GM12878 (cell line): ENCODE measurements around the gene FKBP2. TPM values are rescaled to one million over a fixed set of nuclear protein-coding genes. Genes with fewer than 3 reads are reported as not detected.

ENCODE experiments used
- ATAC-seq: fragments of 200-7000 bp; cut with Tn5 transposase; 3 replicates; pipeline ENCODE4 v1.9.1; 2020; ENCODE audit warnings: mild to moderate bottlenecking, moderate library complexity
- BruUV-seq: library from RNA; stranded (reverse); fragments of 400-500 nt; replicated peaks from 2 replicates; lab custom pipeline; 2021; lab: Mats Ljungman, UMichigan
- CTCF ChIA-PET: fragments of 300-600 bp; sonication (Branson Sonifier 250); formaldehyde crosslinking; extraction: SDS; loops from one replicate; lab custom pipeline; 2021; ENCODE audit warnings: inconsistent platforms; lab: Yijun Ruan, JAX
- POLR2A ChIA-PET: fragments of 350-600 bp; formaldehyde crosslinking; extraction: SDS; loops from one replicate; lab custom pipeline; 2021; ENCODE audit warnings: inconsistent platforms; lab: Charles Lee
- RAD21 ChIA-PET: fragments of 300-600 bp; sonication (Branson Sonifier 250); formaldehyde crosslinking; loops from one replicate; lab custom pipeline; 2023; ENCODE audit warnings: antibody characterized with exemption; ENCODE audit not compliant: unreplicated experiment; lab: Charles Lee
- SMC1A ChIA-PET: fragments of 300-600 bp; sonication (Branson Sonifier 250); formaldehyde crosslinking; loops from one replicate; lab custom pipeline; 2023; ENCODE audit not compliant: unreplicated experiment, uncharacterized antibody; lab: Charles Lee
- DNase-seq: peaks from one replicate; pipeline ENCODE4 v3.0.0-alpha.2; 2011; ENCODE audit warnings: low read depth, low spot score
- FAIRE-seq: peaks from 3 replicates; lab custom pipeline; 2011; peaks lifted over from hg19 to GRCh38; lab: Jason Lieb, UNC
- H2AFZ ChIP-seq: 2 replicates; pipeline ENCODE4 v1.6.0; 2011; ENCODE audit warnings: low read depth, low read length, control low read depth; ENCODE audit not compliant: control insufficient read depth
- H3K27ac ChIP-seq: 2 replicates; pipeline ENCODE4 v1.5.1; 2011; ENCODE audit warnings: control low read depth; ENCODE audit not compliant: control insufficient read depth, insufficient read depth
- H3K27me3 ChIP-seq, 2 experiments: replicated peaks in 1 of 2; 2 replicates each; pipeline versions ENCODE4 v1.6.0 to v1.6.1; 2011; ENCODE audit warnings: low read length in 1 of 2; ENCODE audit not compliant: control insufficient read depth in 2 of 2, insufficient read depth in 2 of 2
- H3K36me3 ChIP-seq, 2 experiments: 2 replicates each; pipeline ENCODE4 v1.5.1; 2011; ENCODE audit warnings: low read length in 1 of 2; ENCODE audit not compliant: control insufficient read depth in 2 of 2, insufficient read depth in 2 of 2
- H3K4me1 ChIP-seq: 2 replicates; pipeline ENCODE4 v1.6.1; 2011; ENCODE audit warnings: mild to moderate bottlenecking, low read length, moderate library complexity, mixed read lengths; ENCODE audit not compliant: control insufficient read depth, insufficient read depth
- H3K4me2 ChIP-seq: 2 replicates; pipeline ENCODE4 v1.6.0; 2011; ENCODE audit warnings: control low read depth; ENCODE audit not compliant: control insufficient read depth, insufficient read depth
- H3K4me3 ChIP-seq: fragments of 200-600 bp; sonication (generic); 2 replicates; pipeline ENCODE4 v1.5.1; 2016
- H3K79me2 ChIP-seq: 2 replicates; pipeline ENCODE4 v1.6.0; 2011; ENCODE audit warnings: low read length; ENCODE audit not compliant: control insufficient read depth, insufficient read depth
- H3K9ac ChIP-seq: 2 replicates; pipeline ENCODE4 v1.8.0; 2011; ENCODE audit warnings: low read length, control low read depth, mixed read lengths; ENCODE audit not compliant: control insufficient read depth, insufficient read depth
- H3K9me3 ChIP-seq: replicated peaks from 3 replicates; pipeline ENCODE4 v1.5.1; 2011; ENCODE audit warnings: mild to moderate bottlenecking, low read length; ENCODE audit not compliant: control insufficient read depth, insufficient read depth
- H4K20me1 ChIP-seq: 2 replicates; pipeline ENCODE4 v1.6.0; 2011; ENCODE audit not compliant: control insufficient read depth, insufficient read depth
- ETV6 ChIP-seq, 2 experiments: fragments of 450-650 bp in 1 of 2; IDR thresholded peaks in 1 of 2; conservative IDR thresholded peaks in 1 of 2; 2 replicates each; pipeline ENCODE4 v1.6.1; 2014; ENCODE audit warnings: antibody characterized with exemption in 1 of 2, borderline replicate concordance in 1 of 2, low read depth in 1 of 2, mild to moderate bottlenecking in 1 of 2, moderate library complexity in 1 of 2
- POU2F2 ChIP-seq: IDR thresholded peaks from 3 replicates; pipeline ENCODE4 v1.6.1; 2011; ENCODE audit warnings: low read depth, mild to moderate bottlenecking, low read length, borderline replicate concordance
- ZNF24 ChIP-seq: fragments of 450-650 bp; IDR thresholded peaks from 2 replicates; pipeline ENCODE4 v1.6.1; 2017; ENCODE audit warnings: antibody characterized with exemption, mild to moderate bottlenecking
- WGBS: methylation state at CpG from one replicate; pipeline ENCODE4 v1.1.6; 2016; ENCODE audit warnings: low lambda C conversion rate; ENCODE audit not compliant: insufficient replicate concordance, insufficient coverage; ENCODE audit errors: missing lambda C conversion rate; 5-methylcytosine and 5-hydroxymethylcytosine counted together
- in situ Hi-C: fragments of 300-500 bp; cut with MboI; formaldehyde crosslinking; loops from 9 replicates; pipeline ENCODE4 v1.14.3; 2018; ENCODE audit warnings: mixed read lengths
- intact Hi-C: fragments of 100-400 bp; cut with micrococcal nuclease; formaldehyde crosslinking; loops from one replicate; pipeline ENCODE4 v1.14.2; 2022; ENCODE audit not compliant: unreplicated experiment
- polyA plus RNA-seq, 11 experiments: library from polyadenylated mRNA; depleted of rRNA in 4 of 11; unstranded in 6 of 11; stranded (reverse) in 5 of 11; fragments of >200 nt; fragmentation: Nextera tagmentation in 4 of 11; fragmentation: Illumina TruSeq in 1 of 11; extraction: Ambion mirVana in 4 of 11; extraction: Trizol in 1 of 11; gene quantifications; 1 replicate in 1 of 11; 2 replicates in 10 of 11; pipeline versions ENCODE4 v1.2.1 to v1.2.3, GENCODE V29; 2011 to 2016; ENCODE audit warnings: inconsistent platforms in 2 of 11, missing spikeins in 2 of 11, low read depth in 1 of 11
- total RNA-seq, 4 experiments: library from RNA; depleted of rRNA in 3 of 4; stranded (reverse); fragments of >200 nt in 3 of 4; fragmentation: Illumina TruSeq in 1 of 4; extraction: Trizol in 1 of 4; gene quantifications; 2 replicates each; pipeline versions ENCODE4 v1.2.1 to v1.2.3, GENCODE V29; 2013 to 2021

FKBP2 gene
- total and polyA plus RNA-seq, 10 of the 15 experiments (the other 5 are each of a cell fraction or from before 2014, with no cell fraction given), result 1.8 to 99.7 (median 39.5) TPM

GRCh38 chr11:64227405-64227956, 13.4 kb upstream of the FKBP2 start:
- TF ChIP-seq POU2F2 (no peak), ZNF24 (no peak), ETV6 (conservative IDR thresholded peaks at IDR 0.05 in 1 of 2, IDR thresholded peaks at IDR 0.05 in 1 of 2; ENCODE audit: borderline replicate concordance in 1 of 2, low read depth in 1 of 2) (no peak)
- ChIA-PET SMC1A (interaction anchor here (1.1 to 5.4 kb wide), 4 partner anchors 9 to 21 kb away, joined by 3 to 56 read pairs (median 6); partner anchors contain the start of genes FERMT3 and FKBP2), POLR2A (interaction anchor here (1.1 to 9.7 kb wide), 11 partner anchors 10 to 90 kb away, joined by 3 to 85 read pairs (median 6); partner anchors contain the start of genes BAD, FERMT3, FKBP2 and PPP1R14B), RAD21 (interaction anchor here (1.5 to 3.3 kb wide), 4 partner anchors 11 to 23 kb away, joined by 3 to 34 read pairs (median 9); partner anchors contain the start of genes FERMT3 and FKBP2), CTCF (interaction anchor here (0.6 to 5.0 kb wide), 5 partner anchors 11 to 76 kb away, joined by 3 to 59 read pairs (median 4); partner anchors contain the start of gene FERMT3)
- Histone ChIP-seq H3K4me1 (peaks cover 27% of the 10 kb centered on the region), H4K20me1 (no peaks in the 10 kb centered on the region), H3K27ac (peak overlapping the region; percentile 96), H3K4me2 (peak overlapping the region; percentile 98), H3K27me3 (no peaks in the 10 kb centered on the region), H3K79me2 (peaks cover 38% of the 10 kb centered on the region), H3K36me3 (peaks cover 9% of the 10 kb centered on the region in 2 experiments), H2AFZ (no peak overlapping the region), H3K9me3 (no peaks in the 10 kb centered on the region), H3K9ac (peak overlapping the region; percentile 98), H3K4me3 (peak overlapping the region; percentile 90)
- in situ Hi-C loops, result loop anchor here (25.0 kb wide), 1 partner anchor 1635 kb away; the partner anchor contains the start of genes CFL1, EFEMP2 and MUS81
- intact Hi-C loops, result no loop called here
- ATAC-seq (no peak), DNase-seq (no peak), FAIRE-seq (no peak)
- 50% methylated on average over 2 of the region's 3 CpGs for WGBS
- BruUV-seq, result no TSS peak
